H1 (cell line): ENCODE data around the gene CHST2. TPM values are rescaled to one million over a fixed set of nuclear protein-coding genes. Genes with fewer than 3 reads are reported as not detected.

ENCODE experiments used
- CTCF ChIA-PET: fragments of 300-600 bp; sonication (Branson Sonifier 250); formaldehyde crosslinking; loops from one replicate; lab custom pipeline; 2021; ENCODE audit not compliant: partially characterized antibody; lab: Charles Lee
- POLR2A ChIA-PET: fragments of 300-600 bp; sonication (Branson Sonifier 250); formaldehyde crosslinking; loops from one replicate; lab custom pipeline; 2021; ENCODE audit warnings: inconsistent platforms; ENCODE audit not compliant: partially characterized antibody; lab: Charles Lee
- DNase-seq, 2 experiments: peaks; one replicate each; pipeline versions ENCODE4 v3.0.0 to v3.0.0-alpha.2; 2010 to 2022; ENCODE audit warnings: low spot score in 2 of 2, low read depth in 1 of 2, mixed read lengths in 1 of 2
- FAIRE-seq: peaks from 2 replicates; lab custom pipeline; 2011; peaks lifted over from hg19 to GRCh38; lab: Jason Lieb, UNC
- H2AFZ ChIP-seq: 2 replicates; pipeline ENCODE4 v1.8.1; 2012; ENCODE audit warnings: low read length, inconsistent platforms
- H2AK5ac ChIP-seq: 2 replicates; pipeline ENCODE4 v1.6.1; 2013; ENCODE audit warnings: low read depth, low read length
- H2BK120ac ChIP-seq: replicated peaks from 2 replicates; pipeline ENCODE3; 2013; ENCODE audit warnings: low read depth, low read length, inconsistent platforms
- H2BK12ac ChIP-seq: 2 replicates; pipeline ENCODE4 v1.6.1; 2013; ENCODE audit warnings: low read depth, low read length
- H2BK15ac ChIP-seq: 2 replicates; pipeline ENCODE4 v1.6.1; 2013; ENCODE audit warnings: low read length
- H2BK20ac ChIP-seq: 2 replicates; pipeline ENCODE4 v1.6.1; 2013; ENCODE audit warnings: low read length
- H2BK5ac ChIP-seq: 2 replicates; pipeline ENCODE4 v1.6.1; 2013; ENCODE audit warnings: low read depth, low read length
- H3K14ac ChIP-seq: 2 replicates; pipeline ENCODE4 v1.6.1; 2013; ENCODE audit warnings: inconsistent platforms; ENCODE audit not compliant: insufficient read length
- H3K18ac ChIP-seq: 2 replicates; pipeline ENCODE4 v1.6.1; 2013; ENCODE audit warnings: low read length; ENCODE audit errors: extremely low read depth
- H3K23ac ChIP-seq: 2 replicates; pipeline ENCODE4 v1.6.1; 2013; ENCODE audit warnings: inconsistent platforms; ENCODE audit not compliant: insufficient read length
- H3K23me2 ChIP-seq: 2 replicates; pipeline ENCODE4 v1.6.1; 2013; ENCODE audit warnings: low read depth, low read length
- H3K27ac ChIP-seq: 2 replicates; pipeline ENCODE4 v1.6.1; 2011; ENCODE audit warnings: low read depth, low read length, inconsistent platforms
- H3K27me3 ChIP-seq, 4 experiments: replicated peaks in 1 of 4; 1 replicate in 1 of 4; 2 replicates in 3 of 4; pipeline versions ENCODE4 v1.6.1 to v1.8.1; 2011 to 2013; ENCODE audit warnings: low read length in 3 of 4, mild to moderate bottlenecking in 3 of 4, inconsistent platforms in 2 of 4, mixed read lengths in 2 of 4, moderate library complexity in 1 of 4; ENCODE audit not compliant: control insufficient read depth in 3 of 4, insufficient read depth in 3 of 4; ENCODE audit errors: extremely low read depth in 1 of 4
- H3K36me3 ChIP-seq, 4 experiments: 2 replicates each; pipeline versions ENCODE4 v1.6.1 to v1.8.1; 2011 to 2013; ENCODE audit warnings: mild to moderate bottlenecking in 4 of 4, low read length in 3 of 4, moderate library complexity in 2 of 4, control low read depth in 1 of 4, inconsistent platforms in 1 of 4; ENCODE audit not compliant: insufficient read depth in 4 of 4, control insufficient read depth in 2 of 4
- H3K4ac ChIP-seq: replicated peaks from 2 replicates; pipeline ENCODE3; 2013; ENCODE audit warnings: low read length, low read depth, mixed read lengths, inconsistent platforms; ENCODE audit not compliant: insufficient read length
- H3K4me1 ChIP-seq, 4 experiments: replicated peaks in 1 of 4; 1 replicate in 1 of 4; 2 replicates in 3 of 4; pipeline versions ENCODE4 v1.6.1 to v1.8.1; 2011 to 2013; ENCODE audit warnings: low read length in 3 of 4, inconsistent platforms in 2 of 4, mixed read lengths in 1 of 4; ENCODE audit not compliant: insufficient read depth in 4 of 4, control insufficient read depth in 3 of 4
- H3K4me2 ChIP-seq, 2 experiments: 2 replicates each; pipeline versions ENCODE4 v1.6.1 to v1.8.1; 2011 to 2013; ENCODE audit warnings: low read depth in 2 of 2, low read length in 2 of 2, control low read depth in 1 of 2, inconsistent platforms in 1 of 2, mild to moderate bottlenecking in 1 of 2; ENCODE audit not compliant: insufficient read depth in 1 of 2
- H3K4me3 ChIP-seq, 4 experiments: fragments of 200-600, 300-600 bp in 1 of 4; sonication (generic), shearing (Covaris generic), sonication (Bioruptor Twin) in 1 of 4; 2 replicates each; pipeline versions ENCODE4 v1.5.1 to v1.8.1; 2011 to 2016; ENCODE audit warnings: low read length in 4 of 4, low read depth in 3 of 4, control low read depth in 2 of 4, inconsistent platforms in 2 of 4, mild to moderate bottlenecking in 2 of 4, mixed read lengths in 1 of 4, moderate library complexity in 1 of 4; ENCODE audit not compliant: insufficient read depth in 2 of 4; ENCODE audit errors: extremely low read depth in 1 of 4
- H3K56ac ChIP-seq: replicated peaks from 2 replicates; pipeline ENCODE3; 2013; ENCODE audit warnings: low read depth, mild to moderate bottlenecking, mixed read lengths, low read length, inconsistent platforms; ENCODE audit not compliant: insufficient read length
- H3K79me1 ChIP-seq: 2 replicates; pipeline ENCODE4 v1.6.1; 2013; ENCODE audit warnings: low read depth, low read length, control low read depth
- H3K79me2 ChIP-seq, 2 experiments: 2 replicates each; pipeline versions ENCODE4 v1.6.1 to v1.8.1; 2012 to 2013; ENCODE audit warnings: low read length in 2 of 2, mild to moderate bottlenecking in 2 of 2, inconsistent platforms in 1 of 2; ENCODE audit not compliant: insufficient read depth in 2 of 2, control insufficient read depth in 1 of 2
- H3K9ac ChIP-seq, 4 experiments: replicated peaks in 1 of 4; 1 replicate in 1 of 4; 2 replicates in 3 of 4; pipeline versions ENCODE4 v1.6.1 to v1.8.1; 2011 to 2013; ENCODE audit warnings: low read depth in 3 of 4, low read length in 3 of 4, control low read depth in 2 of 4, mild to moderate bottlenecking in 2 of 4, moderate library complexity in 2 of 4, inconsistent platforms in 1 of 4; ENCODE audit errors: extremely low read depth in 1 of 4
- H3K9me3 ChIP-seq, 2 experiments: 2 replicates each; pipeline versions ENCODE4 v1.6.1 to v1.8.1; 2012 to 2013; ENCODE audit warnings: mild to moderate bottlenecking in 2 of 2, moderate library complexity in 2 of 2, control low read depth in 1 of 2, inconsistent platforms in 1 of 2, low read depth in 1 of 2, low read length in 1 of 2, mixed read lengths in 1 of 2; ENCODE audit not compliant: insufficient read depth in 2 of 2
- H4K20me1 ChIP-seq, 2 experiments: replicated peaks in 1 of 2; 2 replicates each; pipeline versions ENCODE3 to v1.8.1; 2011 to 2013; ENCODE audit warnings: inconsistent platforms in 2 of 2, low read length in 2 of 2, mild to moderate bottlenecking in 1 of 2; ENCODE audit not compliant: insufficient read depth in 2 of 2, control insufficient read depth in 1 of 2
- H4K5ac ChIP-seq: 2 replicates; pipeline ENCODE4 v1.6.1; 2013; ENCODE audit warnings: low read length, low read depth, mixed read lengths, inconsistent platforms; ENCODE audit not compliant: insufficient read length
- H4K8ac ChIP-seq: 2 replicates; pipeline ENCODE4 v1.8.0; 2013; ENCODE audit warnings: mild to moderate bottlenecking, moderate library complexity, low read length, inconsistent platforms; ENCODE audit not compliant: insufficient read depth; ENCODE audit errors: extremely low read depth
- H4K91ac ChIP-seq: replicated peaks from 2 replicates; pipeline ENCODE3; 2013; ENCODE audit warnings: low read length, mixed read lengths, inconsistent platforms; ENCODE audit not compliant: insufficient read length
- CHD1 ChIP-seq: IDR thresholded peaks from 2 replicates; pipeline ENCODE4 v1.6.1; 2012; ENCODE audit warnings: low read depth, low read length, improper control_type of control experiment
- TBP ChIP-seq: IDR thresholded peaks from 2 replicates; pipeline ENCODE4 v1.6.1; 2011; ENCODE audit warnings: low read depth, low read length, improper control_type of control experiment
- WGBS, 2 experiments: shearing (Covaris generic) in 1 of 2; methylation state at CpG; one replicate each; pipeline versions ENCODE4 v1.1.6 to v1.1.7; 2013 to 2015; ENCODE audit warnings: low lambda C conversion rate in 2 of 2, mixed read lengths in 2 of 2, inconsistent platforms in 1 of 2, low coverage in 1 of 2, missing lambda C conversion rate in 1 of 2; ENCODE audit not compliant: insufficient replicate concordance in 2 of 2, insufficient coverage in 1 of 2, insufficient read length in 1 of 2; ENCODE audit errors: extremely low coverage in 1 of 2, missing lambda C conversion rate in 1 of 2; 5-methylcytosine and 5-hydroxymethylcytosine counted together
- polyA plus RNA-seq, 7 experiments: library from polyadenylated mRNA; depleted of rRNA in 3 of 7; stranded (reverse) in 5 of 7; unstranded in 2 of 7; fragments of >200 nt in 5 of 7; fragments of 200-250 nt in 2 of 7; gene quantifications; 1 replicate in 5 of 7; 2 replicates in 1 of 7; 4 replicates in 1 of 7; pipeline versions ENCODE4 v1.2.1 to v1.2.3, GENCODE V29; 2011 to 2013; ENCODE audit warnings: missing spikeins in 2 of 7, mixed read lengths in 2 of 7
- total RNA-seq: library from RNA; stranded (reverse); fragmentation: NEBNext Ultra II Directional; extraction: Animal tissue kit (Norgen Biotek cat#: 25700); gene quantifications from 2 replicates; pipeline ENCODE4 v1.2.1, GENCODE V29; 2021

CHST2 gene
- total and polyA plus RNA-seq, 2 of the 8 experiments (the other 6 are each of a cell fraction or from before 2014, with no cell fraction given) = 3.2 to 15.1 TPM

- Histone ChIP-seq H3K23ac (no peak overlapping the region), H3K14ac (no peak overlapping the region), H3K4me2 (no peak overlapping the region), H3K9ac (no peak overlapping the region), H2BK15ac (no peak overlapping the region), H2AFZ (no peak overlapping the region), H4K8ac (no peak overlapping the region), H3K27me3 (no peaks in the 10 kb centered on the region), H3K79me2 (no peaks in the 10 kb centered on the region), H4K20me1 (no peaks in the 10 kb centered on the region), H3K4ac (no peak overlapping the region), H2BK20ac (no peak overlapping the region), H3K23me2 (no peaks in the 10 kb centered on the region), H3K4me3 (no peak overlapping the region), H4K91ac (no peak overlapping the region), H3K4me1 (no peaks in the 10 kb centered on the region), H3K36me3 (no peaks in the 10 kb centered on the region), H3K79me1 (no peaks in the 10 kb centered on the region), H2BK12ac (no peak overlapping the region), H3K18ac (no peak overlapping the region), H3K9me3 (peaks cover 0 to 7% of the 10 kb centered on the region in 2 experiments; a peak in 1 of 4 replicates), H4K5ac (no peak overlapping the region), H2BK5ac (no peak overlapping the region), H2BK120ac (no peak overlapping the region), H3K27ac (no peak overlapping the region), H2AK5ac (no peak overlapping the region), H3K56ac (no peak overlapping the region)
- 79% methylated on average over 1 of the region's 1 CpG; no CpG with 5 or more reads in 1 of the 2 experiments for WGBS, 2 experiments
- ChIA-PET POLR2A (no interaction called here), CTCF (interaction anchor here (0.5 kb wide), 1 partner anchor 48 kb away, joined by 3 read pairs; no protein-coding TSS in a partner anchor)
- FAIRE-seq (no peak), DNase-seq (no peak)
- TF ChIP-seq TBP = no peak
- TF ChIP-seq CHD1 = no peak
Measured at GRCh38 chr3:143092191-143092590, 27.4 kb upstream of the CHST2 start.
